HG03558 (cell line): ENCODE data around the gene SLC46A2.

Experiments used
- ATAC-seq: cut with Tn5 transposase; IDR thresholded peaks from one replicate; pipeline ENCODE4 v1.9.1; 2021; ENCODE audit warnings: moderate number of reproducible peaks; ENCODE audit not compliant: unreplicated experiment; ENCODE audit errors: extremely low read depth

The SLC46A2 gene

GRCh38 chr9:112890106-112891081 lies at the start of gene SLC46A2:
Gene SLC46A2 (minus strand): TSS chr9:112890876. CDS start chr9:112890681, 195 bp downstream.
- ATAC-seq = no peak

- ATAC-seq = no peak
These were observed 48.7 kb upstream of the SLC46A2 start for GRCh38 chr9:112939418-112939817.

GRCh38 chr9:112933696-112934095 lies 43.0 kb upstream of the SLC46A2 start:
- ATAC-seq = no peak

GRCh38 chr9:112925058-112925641 lies 34.5 kb upstream of the SLC46A2 start:
- no peak for ATAC-seq

GRCh38 chr9:112921549-112921948 lies 30.9 kb upstream of the SLC46A2 start:
- ATAC-seq = no peak

GRCh38 chr9:112917987-112918362 lies 27.3 kb upstream of the SLC46A2 start:
- ATAC-seq = no peak

GRCh38 chr9:112917047-112917986 lies 26.6 kb upstream of the SLC46A2 start:
- no peak for ATAC-seq

GRCh38 chr9:112914524-112914923 lies 23.8 kb upstream of the SLC46A2 start:
- no peak for ATAC-seq

GRCh38 chr9:112913326-112913725 lies 22.6 kb upstream of the SLC46A2 start:
- ATAC-seq = no peak

GRCh38 chr9:112912636-112913035 lies 22.0 kb upstream of the SLC46A2 start:
- ATAC-seq = no peak

GRCh38 chr9:112911736-112912135 lies 21.1 kb upstream of the SLC46A2 start:
- no peak for ATAC-seq

- ATAC-seq = no peak
These were observed 14.4 kb upstream of the SLC46A2 start for GRCh38 chr9:112905084-112905483.

GRCh38 chr9:112900901-112901300 lies 10.2 kb upstream of the SLC46A2 start:
- no peak for ATAC-seq

GRCh38 chr9:112900488-112900887 lies 9.8 kb upstream of the SLC46A2 start:
- no peak for ATAC-seq

- ATAC-seq = no peak
These were observed 8.2 kb upstream of the SLC46A2 start for GRCh38 chr9:112898872-112899311.

- no peak for ATAC-seq
These were observed 5.5 kb upstream of the SLC46A2 start for GRCh38 chr9:112896131-112896530.

- ATAC-seq = no peak
These were observed 4.0 kb upstream of the SLC46A2 start for GRCh38 chr9:112894699-112895098.

- no peak for ATAC-seq
These were observed 3.4 kb upstream of the SLC46A2 start for GRCh38 chr9:112894041-112894440.

- no peak for ATAC-seq
These were observed 2.3 kb upstream of the SLC46A2 start for GRCh38 chr9:112892981-112893380.

- no peak for ATAC-seq
These were observed 845 bp upstream of the SLC46A2 start for GRCh38 chr9:112891521-112891920.
